Activated naive CD4-positive, alpha-beta T cell treated with anti-CD3 and anti-CD28 coated beads, Interleukin-2, amount 50 U/mL, for 16 hours (primary cell): Measurements from ENCODE around the gene UBAC2.

ENCODE experiments used
- DNase-seq: peaks from one replicate; pipeline ENCODE4 v3.0.0-alpha.2; 2020

The UBAC2 gene

DNA sequence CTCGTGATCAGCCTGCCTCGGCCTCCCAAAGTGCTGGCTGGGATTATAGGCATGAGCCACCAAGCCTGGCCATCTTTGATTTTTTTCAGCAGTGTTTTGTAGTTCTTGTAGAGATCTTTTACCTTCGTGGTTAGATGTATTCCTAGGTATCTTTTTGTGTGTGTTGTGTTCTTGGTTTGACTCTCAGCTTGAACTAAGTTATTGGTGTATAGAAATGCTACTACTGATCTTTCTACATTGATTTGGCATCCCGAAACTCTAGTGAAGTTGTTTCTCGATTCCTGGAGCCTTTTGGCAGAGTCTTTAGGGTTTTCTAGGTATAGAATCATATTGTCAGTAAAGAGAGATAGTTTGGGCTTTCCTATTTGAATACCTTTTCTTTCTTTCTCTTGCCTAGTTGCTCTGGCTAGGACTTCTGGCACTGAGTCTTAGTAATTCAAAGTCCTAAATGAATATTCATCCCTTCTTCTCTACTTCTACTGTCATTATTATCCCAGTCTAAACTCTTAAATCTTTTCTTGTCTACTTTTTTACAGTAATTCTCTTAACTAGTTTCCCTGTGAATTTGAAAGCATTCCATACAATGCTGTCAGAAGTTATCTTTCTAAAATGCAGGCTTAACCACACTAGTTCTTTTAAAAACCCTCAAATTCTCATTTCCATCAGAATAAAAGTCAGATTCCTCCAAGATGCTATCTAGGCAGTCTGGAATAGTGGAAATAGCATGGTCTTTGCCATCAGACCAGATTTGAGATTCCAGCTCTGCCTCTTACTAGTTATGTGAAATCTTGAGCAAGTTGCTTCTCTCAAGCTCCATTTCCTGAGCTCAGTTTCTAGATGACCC is 50.5 kb downstream of the UBAC2 start:
- no peak for DNase-seq

- DNase-seq = no peak
Observed at GRCh38 chr13:99251921-99252320, 51.3 kb downstream of the UBAC2 start.

DNA sequence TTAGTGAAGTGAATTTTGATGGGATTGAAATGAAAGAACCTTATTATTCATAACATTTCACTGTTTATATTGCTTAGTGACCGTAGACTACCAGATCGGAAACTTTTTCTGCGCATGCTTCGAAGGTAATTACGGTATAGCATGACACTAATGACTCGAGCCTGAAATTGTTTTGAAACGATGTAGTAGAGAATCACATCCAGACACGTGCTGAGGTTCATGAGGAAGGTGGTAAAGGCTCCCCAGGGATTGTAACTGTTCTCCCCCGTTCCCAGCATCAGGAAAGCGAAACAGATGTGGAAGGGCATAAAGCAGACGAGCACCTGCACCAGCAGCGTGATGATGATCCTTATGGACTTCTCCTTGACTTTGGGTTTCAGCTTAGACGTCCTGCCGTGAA is 54.2 kb downstream of the UBAC2 start:
- no peak for DNase-seq

DNA sequence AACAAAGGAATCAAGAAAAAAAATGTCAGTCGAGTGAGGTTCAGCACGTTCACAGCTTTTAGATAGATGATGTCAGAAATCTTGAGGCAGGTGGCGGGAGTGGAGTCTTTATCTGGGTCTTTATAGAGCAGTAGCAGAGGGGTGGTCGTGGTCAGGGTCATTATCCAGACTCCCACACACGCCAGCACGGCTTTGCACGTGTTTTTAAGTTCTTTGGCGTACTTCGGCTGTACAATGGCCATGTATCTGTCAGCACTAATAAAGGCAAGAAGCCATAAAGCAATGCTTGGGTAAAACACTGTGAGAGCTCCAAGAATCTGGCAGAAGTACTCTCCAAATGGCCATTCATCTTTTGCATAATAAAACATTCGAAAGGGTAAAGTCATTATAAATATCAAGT is 54.6 kb downstream of the UBAC2 start:
- DNase-seq = no peak

- no peak for DNase-seq
Observed at GRCh38 chr13:99256283-99256682, 55.6 kb downstream of the UBAC2 start.

GRCh38 chr13:99256709-99257108 is 56.1 kb downstream of the UBAC2 start:
- DNase-seq = no peak

DNA sequence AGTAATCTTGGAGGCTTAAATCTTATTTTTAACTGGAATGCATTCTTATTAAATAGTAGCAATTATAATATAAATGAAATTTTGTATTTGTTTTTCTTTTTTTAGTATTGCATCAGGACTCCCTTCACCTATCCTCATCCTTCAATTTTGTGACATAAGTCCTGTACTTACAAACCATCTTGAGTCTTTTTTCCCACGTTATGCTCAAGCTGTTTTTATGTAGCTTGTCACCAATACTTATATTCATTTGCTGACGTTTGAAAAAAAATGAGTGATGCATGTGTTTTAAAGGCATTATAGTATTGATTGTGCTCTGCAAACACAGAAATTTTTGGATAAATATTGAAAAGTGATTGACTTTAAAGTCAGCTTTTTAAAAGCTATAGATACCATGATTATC is 56.6 kb downstream of the UBAC2 start:
- DNase-seq = no peak

GRCh38 chr13:99258210-99258860 is 57.7 kb downstream of the UBAC2 start, which contains the start of gene GPR18:
GPR18 (minus strand) TSS chr13:99258379; CDS start chr13:99255872, 2,507 bp downstream.
- peak; percentile 36 for DNase-seq

GRCh38 chr13:99258946-99259345 is 58.3 kb downstream of the UBAC2 start:
- no peak for DNase-seq

GRCh38 chr13:99260216-99260615 is 59.6 kb downstream of the UBAC2 start:
- DNase-seq = no peak

DNA sequence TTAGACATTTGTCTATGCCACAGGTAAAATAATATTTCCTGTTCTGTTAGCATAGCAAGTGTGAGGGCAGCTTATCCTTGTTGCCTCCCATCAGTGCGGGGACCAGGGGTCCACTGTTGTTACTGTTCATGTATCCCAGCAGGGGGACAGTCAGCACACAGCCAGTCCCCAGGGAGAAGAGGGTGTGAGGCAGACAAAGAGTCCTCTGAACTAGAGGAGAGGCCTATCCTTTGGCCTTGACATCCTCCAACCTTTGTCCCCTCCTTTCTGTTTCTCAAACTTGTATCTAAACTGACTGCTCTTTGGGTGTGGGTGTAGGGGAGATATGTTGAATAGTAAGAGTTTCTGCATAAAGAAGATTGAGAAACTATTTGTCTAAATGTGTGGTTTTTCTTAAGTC is 60.4 kb downstream of the UBAC2 start:
- DNase-seq = no peak

- DNase-seq = no peak
Observed at GRCh38 chr13:99263126-99263785, 62.6 kb downstream of the UBAC2 start.

- DNase-seq = no peak
Observed at GRCh38 chr13:99264051-99264450, 63.4 kb downstream of the UBAC2 start.

DNA sequence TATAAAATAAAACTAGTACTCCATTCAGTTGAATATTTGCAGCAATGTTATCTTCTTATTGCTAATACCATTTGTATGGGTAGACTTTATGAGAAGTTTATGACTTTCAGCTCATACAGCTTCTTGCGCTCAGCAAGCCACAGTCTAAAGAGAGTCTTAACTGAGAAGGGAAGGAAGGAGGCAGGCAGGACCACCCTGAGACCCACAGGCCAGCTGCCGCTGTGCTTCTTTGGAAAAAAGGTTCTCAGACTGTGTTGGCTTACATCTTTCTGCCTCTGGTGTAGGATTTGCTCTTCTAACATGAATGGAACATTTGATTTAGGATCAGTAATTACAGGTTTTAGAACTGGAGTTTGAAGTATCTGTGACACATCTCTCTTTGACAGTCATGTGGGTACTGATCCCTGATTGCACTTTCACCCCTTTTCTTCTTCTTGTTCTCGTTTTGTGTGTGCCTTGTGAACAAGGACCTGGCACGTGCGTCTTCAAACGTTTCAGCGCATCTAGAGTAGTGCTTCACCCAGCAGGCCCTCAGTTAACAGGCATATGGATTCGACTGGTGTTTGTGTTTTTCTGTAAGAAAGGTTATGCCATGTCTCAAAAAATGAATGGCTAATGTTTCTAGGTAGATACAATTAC is 64.6 kb downstream of the UBAC2 start:
- DNase-seq = peak; percentile 67

- no peak for DNase-seq
Observed at GRCh38 chr13:99265821-99266426, 65.3 kb downstream of the UBAC2 start.

GRCh38 chr13:99266827-99267226 is 66.2 kb downstream of the UBAC2 start:
- DNase-seq = no peak

DNA sequence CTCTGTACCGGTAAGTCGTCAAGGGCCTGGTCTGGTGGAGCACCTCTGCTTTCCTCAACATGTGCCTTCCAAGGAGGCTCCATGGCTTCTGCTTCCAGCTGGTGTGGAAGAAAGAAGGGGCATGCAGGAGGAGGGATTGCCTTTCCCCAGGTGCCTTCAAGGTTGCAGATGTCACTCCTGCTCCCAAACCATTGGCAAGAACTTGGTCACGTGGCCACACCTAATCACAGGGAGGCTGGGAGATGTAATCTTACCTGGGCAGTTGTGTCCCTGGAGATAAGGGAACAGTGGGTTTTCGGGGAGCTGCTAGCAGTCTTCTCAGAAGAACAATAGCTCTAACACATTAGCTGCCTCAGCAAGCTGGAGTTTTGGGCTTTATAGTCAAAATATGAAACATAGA is 67.3 kb downstream of the UBAC2 start:
- no peak for DNase-seq

GRCh38 chr13:99268822-99269221 is 68.2 kb downstream of the UBAC2 start:
- DNase-seq = no peak

- no peak for DNase-seq
Observed at GRCh38 chr13:99269627-99270241, 69.1 kb downstream of the UBAC2 start.

- no peak for DNase-seq
Observed at GRCh38 chr13:99270518-99270917, 69.9 kb downstream of the UBAC2 start.

DNA sequence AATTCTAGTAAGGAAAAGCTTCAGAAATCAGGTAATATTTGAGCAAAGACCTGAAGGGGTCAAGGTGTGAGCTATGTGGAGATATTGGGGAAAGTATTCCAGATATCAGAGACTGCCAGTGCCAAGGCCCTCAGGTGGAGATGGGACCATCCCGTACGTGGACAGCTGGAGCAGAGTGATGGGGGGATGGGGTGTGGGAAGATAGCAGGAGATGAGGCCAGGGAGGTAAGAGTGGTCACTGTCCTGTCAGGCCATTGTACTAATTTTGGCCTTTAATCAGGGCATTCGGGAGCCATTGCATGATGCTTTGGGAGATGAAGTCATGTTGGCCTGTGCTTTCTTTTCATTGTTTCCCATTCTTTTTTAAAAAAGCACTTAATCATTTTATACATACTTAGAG is 70.6 kb downstream of the UBAC2 start:
- DNase-seq = no peak

GRCh38 chr13:99272481-99272880 is 71.8 kb downstream of the UBAC2 start:
- no peak for DNase-seq
